GM10266 (cell line): ENCODE measurements around the gene KSR1.
"Not testable (repeated sequence)": the region's sequence is repeated elsewhere in the genome, so short reads cannot be mapped to it uniquely, and the experiment has no call there.

Experiments
- DNase-seq: peaks from one replicate; pipeline ENCODE4 v3.0.0; 2012; ENCODE audit errors: extremely low spot score
- CTCF ChIP-seq: IDR thresholded peaks from 2 replicates; pipeline ENCODE4 v1.5.1; 2012; ENCODE audit warnings: mild to moderate bottlenecking, low read depth; ENCODE audit not compliant: control insufficient read depth, insufficient read depth; ENCODE audit errors: missing control alignments

Gene KSR1

GRCh38 chr17:27414694-27415093 lies 41.6 kb upstream of the KSR1 start:
- no peak for TF ChIP-seq CTCF
- DNase-seq, result no peak

- no peak for DNase-seq
- no peak for TF ChIP-seq CTCF
These were observed 41.0 kb upstream of the KSR1 start for GRCh38 chr17:27415120-27415795.

- no peak for DNase-seq
- TF ChIP-seq CTCF, result no peak
These were observed 38.5 kb upstream of the KSR1 start for GRCh38 chr17:27417596-27418365.

- no peak for DNase-seq
- no peak for TF ChIP-seq CTCF
These were observed 38.0 kb upstream of the KSR1 start for GRCh38 chr17:27418366-27418615.

- TF ChIP-seq CTCF, result no peak
- DNase-seq, result no peak
These were observed 37.1 kb upstream of the KSR1 start for GRCh38 chr17:27419156-27419555.

GRCh38 chr17:27420211-27420950 lies 35.9 kb upstream of the KSR1 start:
- no peak for TF ChIP-seq CTCF
- no peak for DNase-seq

- no peak for TF ChIP-seq CTCF
These were observed 35.1 kb upstream of the KSR1 start for GRCh38 chr17:27421111-27421510.

GRCh38 chr17:27421626-27422025 lies 34.6 kb upstream of the KSR1 start:
- DNase-seq, result not testable (repeated sequence)

More at GRCh38 chr17:27421111-27421510, 35.1 kb upstream of the KSR1 start:
- no peak for DNase-seq
